HCT116 (cell line): ENCODE results near the gene SLC25A1. TPM values are rescaled to one million over a fixed set of nuclear protein-coding genes. Genes with fewer than 3 reads are reported as not detected.

Source experiments
- ATAC-seq: fragments of 200-7000 bp; cut with Tn5 transposase; 2 replicates; pipeline ENCODE4 v1.9.1; 2020; ENCODE audit warnings: mild to moderate bottlenecking, moderate library complexity
- BruUV-seq: library from RNA; stranded (reverse); fragments of 400-500 nt; replicated peaks from 2 replicates; lab custom pipeline; 2021; lab: Mats Ljungman, UMichigan
- CTCF ChIA-PET: fragments of 300-600 bp; sonication (Branson Sonifier 250); formaldehyde crosslinking; loops from one replicate; lab custom pipeline; 2021; ENCODE audit warnings: antibody characterized with exemption; lab: Charles Lee
- POLR2A ChIA-PET: fragments of 300-600, 350-600 bp; sonication (Branson Sonifier 250); formaldehyde crosslinking; loops from one replicate; lab custom pipeline; 2021; ENCODE audit warnings: antibody characterized with exemption; lab: Charles Lee
- RAD21 ChIA-PET, 2 experiments: fragments of 300-600 bp; sonication (Branson Sonifier 250); formaldehyde crosslinking; loops; one replicate each; lab custom pipeline; 2023; ENCODE audit warnings: low total read pairs in 2 of 2; ENCODE audit not compliant: uncharacterized antibody in 2 of 2, unreplicated experiment in 2 of 2, low non-redundant PET in 1 of 2; lab: Charles Lee
- DNase-seq: peaks from one replicate; pipeline ENCODE4 v3.0.0-alpha.2; 2010; ENCODE audit warnings: low read depth, low spot score
- H2AFZ ChIP-seq: fragments of 200-600 bp; shearing (Covaris generic), sonication (generic); 2 replicates; pipeline ENCODE4 v1.6.1; 2017; ENCODE audit warnings: low read depth, mixed run types, mixed read lengths, antibody characterized with exemption, low read length; ENCODE audit not compliant: poor library complexity, severe bottlenecking
- H3K27ac ChIP-seq: 2 replicates; pipeline ENCODE4 v1.5.1; 2012; ENCODE audit warnings: low read depth, low read length
- H3K27me3 ChIP-seq: fragments of 200-600 bp; sonication (generic); 2 replicates; pipeline ENCODE4 v1.6.1; 2016; ENCODE audit warnings: mixed run types, low read length, mixed read lengths; ENCODE audit not compliant: insufficient read depth
- H3K36me3 ChIP-seq, 2 experiments: fragments of 200-500 bp in 1 of 2; fragments of 200-600 bp in 1 of 2; sonication (Bioruptor generic) in 1 of 2; sonication (generic) in 1 of 2; 2 replicates each; pipeline versions ENCODE4 v1.5.1 to v1.6.1; 2014 to 2016; ENCODE audit warnings: low read length in 2 of 2, inconsistent platforms in 1 of 2, mixed read lengths in 1 of 2, mixed run types in 1 of 2; ENCODE audit not compliant: insufficient read depth in 2 of 2, control insufficient read depth in 1 of 2
- H3K4me1 ChIP-seq, 2 experiments: fragments of 200-600 bp in 1 of 2; sonication (generic) in 1 of 2; 2 replicates each; pipeline versions ENCODE4 v1.5.1 to v1.6.1; 2012 to 2017; ENCODE audit warnings: low read length in 2 of 2, inconsistent platforms in 1 of 2, mild to moderate bottlenecking in 1 of 2, mixed read lengths in 1 of 2, mixed run types in 1 of 2, moderate library complexity in 1 of 2; ENCODE audit not compliant: insufficient read depth in 2 of 2, control insufficient read depth in 1 of 2
- H3K4me2 ChIP-seq: fragments of 200-600 bp; sonication (generic); 2 replicates; pipeline ENCODE4 v1.6.1; 2017; ENCODE audit warnings: mixed run types, low read length, mixed read lengths
- H3K4me3 ChIP-seq, 2 experiments: fragments of 200-600 bp in 1 of 2; sonication (generic) in 1 of 2; replicated peaks in 1 of 2; 2 replicates each; pipeline ENCODE4 v1.5.1; 2011 to 2016; ENCODE audit warnings: low read length in 2 of 2, control low read depth in 1 of 2, low read depth in 1 of 2, mild to moderate bottlenecking in 1 of 2, mixed read lengths in 1 of 2, mixed run types in 1 of 2
- H3K79me2 ChIP-seq: fragments of 200-600 bp; sonication (generic); 2 replicates; pipeline ENCODE4 v1.6.1; 2017; ENCODE audit warnings: mild to moderate bottlenecking, mixed run types, low read length, moderate library complexity, mixed read lengths; ENCODE audit not compliant: insufficient read depth
- H3K9ac ChIP-seq: fragments of 200-600 bp; sonication (generic); 2 replicates; pipeline ENCODE4 v1.6.1; 2016; ENCODE audit warnings: low read length, mixed read lengths
- H3K9me2 ChIP-seq: fragments of 200-600 bp; sonication (generic), shearing (Covaris generic); 2 replicates; pipeline ENCODE4 v1.6.1; 2017; ENCODE audit warnings: mixed run types, mild to moderate bottlenecking, moderate library complexity; ENCODE audit not compliant: insufficient read depth
- H3K9me3 ChIP-seq, 2 experiments: fragments of 200-500 bp in 1 of 2; fragments of 200-600 bp in 1 of 2; sonication (Bioruptor generic) in 1 of 2; sonication (generic) in 1 of 2; 2 replicates each; pipeline ENCODE4 v1.6.1; 2014 to 2017; ENCODE audit warnings: low read length in 2 of 2, mixed read lengths in 2 of 2, inconsistent platforms in 1 of 2, low read depth in 1 of 2, mild to moderate bottlenecking in 1 of 2, mixed run types in 1 of 2, moderate library complexity in 1 of 2; ENCODE audit not compliant: control insufficient read depth in 1 of 2, insufficient read depth in 1 of 2
- H4K20me1 ChIP-seq: fragments of 200-600 bp; sonication (generic), shearing (Covaris generic); 2 replicates; pipeline ENCODE4 v1.6.1; 2017; ENCODE audit warnings: mixed run types, mild to moderate bottlenecking, moderate library complexity; ENCODE audit not compliant: insufficient read depth
- CTCF ChIP-seq, 3 experiments: fragments of 200-600 bp in 1 of 3; sonication (generic) in 1 of 3; IDR thresholded peaks in 2 of 3; conservative IDR thresholded peaks in 1 of 3; 2 replicates each; pipeline ENCODE4 v1.5.1; 2012 to 2017; ENCODE audit warnings: low read depth in 2 of 3, low read length in 2 of 3, antibody characterized with exemption in 1 of 3, borderline replicate concordance in 1 of 3, control low read depth in 1 of 3, mild to moderate bottlenecking in 1 of 3, mixed read lengths in 1 of 3, mixed run types in 1 of 3, moderate library complexity in 1 of 3; ENCODE audit not compliant: insufficient read depth in 1 of 3
- TCF7L2 ChIP-seq: IDR thresholded peaks from 2 replicates; pipeline ENCODE4 v1.7.0; 2011; ENCODE audit warnings: borderline replicate concordance, inconsistent platforms; ENCODE audit not compliant: insufficient read depth, insufficient read length; ENCODE audit errors: extremely low read depth
- ZFX ChIP-seq: fragments of 450-650 bp; IDR thresholded peaks from 2 replicates; pipeline ENCODE4 v1.6.1; 2017
- intact Hi-C: fragments of 100-400 bp; cut with micrococcal nuclease; formaldehyde crosslinking; loops from 2 replicates; pipeline ENCODE4 v1.10.0; 2022
- total RNA-seq: library from RNA; stranded (reverse); gene quantifications from one replicate; pipeline ENCODE4 v1.2.1, GENCODE V29; 2021; ENCODE audit not compliant: unreplicated experiment

SLC25A1 gene
- total RNA-seq, 1 experiment from 2014 or later, result 146 TPM

DNA sequence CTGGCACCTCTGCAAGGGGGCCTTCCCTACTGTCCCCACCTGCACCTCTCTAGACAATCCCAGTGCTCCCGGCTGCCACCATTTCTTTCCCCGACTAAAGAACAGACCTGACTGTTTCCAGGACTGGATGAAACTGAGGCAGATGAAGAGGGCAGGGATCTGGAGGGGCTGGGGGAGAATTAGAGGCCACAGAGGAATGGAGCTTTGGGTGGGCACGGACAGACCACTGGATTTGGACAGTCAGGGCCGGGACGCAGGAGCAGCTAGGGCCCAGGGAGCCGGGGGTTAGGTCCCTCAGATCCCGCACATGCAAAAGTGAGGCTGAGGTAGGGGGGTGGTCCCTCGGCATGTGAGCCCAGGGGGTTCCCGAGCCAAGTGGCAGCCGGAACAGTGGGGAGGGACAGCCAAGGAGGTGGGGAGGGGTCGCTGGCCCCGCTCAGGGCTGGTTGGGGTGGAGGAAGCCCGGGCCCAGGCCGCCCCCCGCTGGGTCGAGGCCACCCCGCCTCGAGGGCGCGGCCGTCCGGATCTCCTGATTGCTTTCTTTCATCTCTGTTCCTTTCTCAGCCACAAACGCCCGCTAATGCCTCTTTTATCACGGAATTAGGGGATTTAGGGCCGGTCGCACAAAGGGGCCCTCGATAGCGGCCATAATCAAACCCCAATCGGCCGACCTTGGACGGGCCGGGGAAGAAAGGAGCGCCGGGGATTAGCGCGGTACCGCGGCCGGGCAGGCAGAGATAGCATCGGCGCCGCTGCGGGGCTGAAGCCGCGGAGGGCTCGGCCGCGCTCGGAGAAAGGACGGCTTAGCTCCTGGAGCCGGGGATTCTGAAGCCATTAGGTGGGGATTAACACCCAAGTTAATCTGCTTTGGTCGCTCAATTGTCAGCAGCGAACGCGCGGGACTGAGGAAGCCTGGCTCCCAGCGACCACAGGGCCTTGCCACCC is 9.3 kb downstream of the SLC25A1 start:
- BruUV-seq, result no TSS peak
- H2AFZ ChIP-seq, result no peak overlapping the region
- H3K27me3 ChIP-seq, result peaks cover 12% of the 10 kb centered on the region
- ChIA-PET CTCF (interaction anchor here (1.2 to 1.3 kb wide), 2 partner anchors 25 to 461 kb away, joined by 3 read pairs; partner anchors contain the start of gene ESS2), POLR2A (no interaction called here), RAD21 (no interaction called here)
- H3K9me3 ChIP-seq, result no peaks in the 10 kb centered on the region
- ATAC-seq (no peak), DNase-seq (no peak)
- no peaks in the 10 kb centered on the region for H4K20me1 ChIP-seq
- no peaks in the 10 kb centered on the region for H3K9me2 ChIP-seq
- no peaks in the 10 kb centered on the region for H3K36me3 ChIP-seq
- H3K79me2 ChIP-seq, result peaks cover 29% of the 10 kb centered on the region
- H3K4me3 ChIP-seq, result no peak overlapping the region
- TF ChIP-seq TCF7L2 (peak; percentile 49), CTCF (IDR thresholded peaks at IDR 0.05 in 2 of 3, conservative IDR thresholded peaks at IDR 0.05 in 1 of 3; ENCODE audit: borderline replicate concordance in 1 of 3, insufficient read depth in 1 of 3, low read depth in 2 of 3, low read length in 2 of 3) (no peak), ZFX (no peak)
- H3K27ac ChIP-seq, result no peak overlapping the region
- intact Hi-C loops, result no loop called here
- H3K4me1 ChIP-seq, result peaks cover 4 to 31% of the 10 kb centered on the region in 2 experiments; a peak in 3 of 4 replicates
- no peak overlapping the region for H3K9ac ChIP-seq
- H3K4me2 ChIP-seq, result no peak overlapping the region
